ENCODE results near the gene RPH3AL.

The RPH3AL gene

DNA sequence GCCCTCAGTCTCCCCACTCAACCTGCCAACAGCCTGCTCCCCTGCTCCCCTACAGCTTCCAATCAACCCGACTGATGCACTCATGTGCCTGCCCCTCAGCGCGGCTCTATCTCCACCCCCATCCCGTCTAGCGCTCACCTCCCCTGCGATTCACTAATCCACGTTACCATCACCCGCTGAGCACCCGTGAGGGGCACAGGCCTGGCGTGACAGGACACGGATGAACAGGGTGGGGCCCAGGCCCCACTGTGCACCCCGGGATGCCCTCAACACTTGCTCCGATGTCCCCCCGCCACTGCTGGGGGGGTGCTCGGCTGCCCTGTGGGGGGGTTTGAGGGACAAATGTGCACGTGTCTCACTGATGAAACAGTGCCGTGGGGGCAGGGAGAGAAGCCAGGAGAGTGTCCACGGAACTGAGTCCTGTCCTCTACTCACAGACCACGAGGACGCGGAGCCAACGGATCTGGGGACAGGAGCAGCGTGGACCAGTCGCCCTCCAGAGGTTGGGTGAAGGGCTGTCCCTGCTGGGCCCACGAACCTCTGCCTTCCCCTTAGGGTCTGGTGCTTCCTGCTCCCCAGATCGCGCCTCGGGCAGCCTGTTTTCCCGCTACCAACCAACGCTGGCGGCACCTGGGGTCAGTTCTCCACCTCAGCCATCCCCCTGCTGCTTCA lies 66.7 kb downstream of the RPH3AL start:
- no peaks in the 10 kb centered on the region for H3K36me3 ChIP-seq (ENCODE audit: insufficient read depth, low read length)
- no peak overlapping the region for H3K27ac ChIP-seq (ENCODE audit: low read depth, low read length)
- peaks cover 1% of the 10 kb centered on the region; the same call in 1 of the 2 replicates for H3K27me3 ChIP-seq (ENCODE audit: insufficient read depth, low read length)
- no peak overlapping the region for H3K4me3 ChIP-seq (ENCODE audit: low read depth, low read length)
- no peaks in the 10 kb centered on the region for H3K79me2 ChIP-seq (ENCODE audit: control insufficient read depth, insufficient read depth, low read length, unreplicated experiment)
- no peaks in the 10 kb centered on the region for H3K4me1 ChIP-seq (ENCODE audit: control insufficient read depth, insufficient read depth, low read length, unreplicated experiment)
- no peak overlapping the region for H2AFZ ChIP-seq (ENCODE audit: low read length, unreplicated experiment)

DNA sequence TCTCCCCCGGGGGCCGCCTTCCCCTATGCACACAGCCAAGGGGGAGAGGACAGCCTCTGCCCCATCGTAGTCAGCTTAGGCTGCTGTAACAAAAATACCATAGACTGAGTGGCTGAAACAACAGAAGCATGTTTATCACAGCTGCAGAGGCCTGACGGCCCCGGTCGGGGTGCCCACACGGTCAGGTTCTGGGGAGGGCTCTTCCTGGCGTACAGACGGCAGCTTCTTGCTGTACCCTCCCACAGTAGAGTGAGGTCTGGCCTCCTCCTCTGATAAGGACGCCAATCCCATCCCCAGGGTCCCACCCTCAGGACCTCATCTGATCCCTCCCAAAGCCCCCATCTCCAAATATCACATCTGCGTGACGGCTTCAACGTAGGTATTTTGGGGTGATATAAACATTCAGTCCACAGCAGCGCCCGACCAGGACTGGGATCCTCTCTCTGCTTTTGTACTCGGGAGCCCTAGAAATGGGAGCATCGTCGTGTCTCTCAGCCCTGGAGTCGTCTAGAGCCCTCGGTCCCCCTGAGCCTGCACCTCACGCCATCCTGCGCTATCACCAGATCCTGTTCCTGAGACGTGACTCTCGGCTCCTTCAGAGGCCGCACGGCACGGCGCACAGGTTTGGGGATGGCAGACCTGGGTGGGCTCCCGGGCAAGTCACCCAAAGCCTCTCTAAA lies 67.8 kb downstream of the RPH3AL start:
- Histone ChIP-seq H3K79me2 (ENCODE audit: control insufficient read depth, insufficient read depth, low read length, unreplicated experiment) (no peaks in the 10 kb centered on the region), H3K36me3 (ENCODE audit: insufficient read depth, low read length) (no peaks in the 10 kb centered on the region), H2AFZ (ENCODE audit: low read length, unreplicated experiment) (no peak overlapping the region), H3K4me1 (ENCODE audit: control insufficient read depth, insufficient read depth, low read length, unreplicated experiment) (no peaks in the 10 kb centered on the region), H3K27me3 (ENCODE audit: insufficient read depth, low read length) (peaks cover 12% of the 10 kb centered on the region; the same call in 1 of the 2 replicates), H3K4me3 (ENCODE audit: low read depth, low read length) (no peak overlapping the region), H3K27ac (ENCODE audit: low read depth, low read length) (no peak overlapping the region)

GRCh38 chr17:283911-284675 lies 68.5 kb downstream of the RPH3AL start:
- Histone ChIP-seq H3K27ac (ENCODE audit: low read depth, low read length) (no peak overlapping the region), H3K4me3 (ENCODE audit: low read depth, low read length) (no peak overlapping the region), H3K79me2 (ENCODE audit: control insufficient read depth, insufficient read depth, low read length, unreplicated experiment) (no peaks in the 10 kb centered on the region), H3K27me3 (ENCODE audit: insufficient read depth, low read length) (peaks cover 14% of the 10 kb centered on the region), H3K36me3 (ENCODE audit: insufficient read depth, low read length) (no peaks in the 10 kb centered on the region), H3K4me1 (ENCODE audit: control insufficient read depth, insufficient read depth, low read length, unreplicated experiment) (no peaks in the 10 kb centered on the region), H2AFZ (ENCODE audit: low read length, unreplicated experiment) (no peak overlapping the region)

GRCh38 chr17:282912-283882 lies 69.4 kb downstream of the RPH3AL start:
- peaks cover 14% of the 10 kb centered on the region for H3K27me3 ChIP-seq (ENCODE audit: insufficient read depth, low read length)
- H3K36me3 ChIP-seq (ENCODE audit: insufficient read depth, low read length): no peaks in the 10 kb centered on the region
- H3K27ac ChIP-seq (ENCODE audit: low read depth, low read length): no peak overlapping the region
- H3K79me2 ChIP-seq (ENCODE audit: control insufficient read depth, insufficient read depth, low read length, unreplicated experiment): no peaks in the 10 kb centered on the region
- H3K4me1 ChIP-seq (ENCODE audit: control insufficient read depth, insufficient read depth, low read length, unreplicated experiment): no peaks in the 10 kb centered on the region
- no peak overlapping the region for H2AFZ ChIP-seq (ENCODE audit: low read length, unreplicated experiment)
- H3K4me3 ChIP-seq (ENCODE audit: low read depth, low read length): no peak overlapping the region

DNA sequence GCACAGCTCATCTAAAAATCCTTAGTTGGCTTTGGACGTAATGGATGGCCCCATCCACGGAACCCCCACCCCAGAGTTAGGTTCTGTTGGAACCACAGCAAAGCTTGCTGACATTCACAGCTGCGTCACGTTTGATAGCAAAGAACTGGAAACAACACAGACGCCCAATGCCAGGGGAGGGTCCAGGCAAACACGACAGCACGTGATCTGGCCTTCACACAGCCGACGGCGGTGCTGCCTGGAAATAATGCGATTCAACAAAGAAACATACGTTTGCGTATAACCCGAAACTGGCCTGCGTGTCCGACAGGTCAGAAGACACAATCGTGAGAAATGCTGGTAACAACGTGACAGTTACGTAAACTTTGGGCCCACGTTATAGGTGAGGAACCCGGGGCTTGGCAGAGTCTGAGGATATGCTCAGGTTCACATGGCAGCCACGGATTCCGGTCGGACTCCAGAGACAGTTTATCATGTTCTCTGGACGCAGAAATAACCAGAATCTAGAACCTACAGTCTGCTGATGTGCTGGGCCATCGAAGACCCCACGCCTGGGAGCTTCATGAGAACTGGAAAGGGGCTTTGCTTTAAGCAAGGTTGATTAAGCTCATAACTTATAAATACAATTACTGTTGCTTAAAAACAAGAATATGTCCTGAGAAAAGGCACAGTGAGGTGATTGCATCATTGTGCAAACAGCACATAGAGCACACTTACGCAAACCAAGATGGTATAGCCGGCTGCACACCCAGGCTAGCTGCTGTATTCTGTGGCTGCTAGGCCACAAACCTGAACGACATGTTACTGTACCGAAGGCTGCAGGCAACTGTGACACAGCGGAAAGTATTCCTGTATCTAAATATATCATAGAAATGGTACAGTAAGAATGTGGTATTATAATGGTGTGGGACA lies 70.4 kb downstream of the RPH3AL start:
- H3K79me2 ChIP-seq (ENCODE audit: control insufficient read depth, insufficient read depth, low read length, unreplicated experiment): no peaks in the 10 kb centered on the region
- H3K27me3 ChIP-seq (ENCODE audit: insufficient read depth, low read length): peaks cover 14% of the 10 kb centered on the region
- no peak overlapping the region for H3K27ac ChIP-seq (ENCODE audit: low read depth, low read length)
- H3K4me3 ChIP-seq (ENCODE audit: low read depth, low read length): no peak overlapping the region
- H3K36me3 ChIP-seq (ENCODE audit: insufficient read depth, low read length): no peaks in the 10 kb centered on the region
- no peak overlapping the region for H2AFZ ChIP-seq (ENCODE audit: low read length, unreplicated experiment)
- no peaks in the 10 kb centered on the region for H3K4me1 ChIP-seq (ENCODE audit: control insufficient read depth, insufficient read depth, low read length, unreplicated experiment)

DNA sequence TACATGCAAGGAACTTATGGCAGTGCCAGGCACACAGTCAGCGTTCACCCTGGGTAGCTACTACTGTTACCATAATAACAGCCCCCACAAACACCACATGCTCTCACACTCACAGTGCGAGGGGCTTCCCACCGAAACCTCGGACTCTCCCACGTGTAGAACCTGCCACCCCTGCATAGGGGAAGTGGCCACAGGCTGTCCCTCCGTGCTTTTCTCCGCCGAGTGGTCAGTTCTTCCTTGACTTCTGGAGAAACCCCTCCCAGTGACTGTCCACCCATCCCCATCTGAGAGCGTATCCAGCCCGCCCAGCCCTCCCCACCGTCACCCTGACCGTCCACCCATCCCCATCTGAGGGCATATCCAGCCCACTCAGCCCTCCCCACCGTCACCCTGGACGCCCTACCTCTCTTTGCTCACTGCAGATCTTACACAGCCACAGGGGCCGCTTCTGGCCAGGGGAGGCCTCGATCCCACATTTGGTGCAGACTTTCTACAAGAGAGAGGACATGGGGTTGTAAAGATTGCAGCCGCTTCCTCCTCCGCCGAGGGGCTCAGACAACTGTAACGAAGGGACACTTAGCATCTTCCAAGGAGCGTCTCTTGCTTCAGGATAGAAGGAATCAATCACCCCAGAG lies 71.1 kb downstream of the RPH3AL start:
- no peaks in the 10 kb centered on the region for H3K79me2 ChIP-seq (ENCODE audit: control insufficient read depth, insufficient read depth, low read length, unreplicated experiment)
- H3K4me3 ChIP-seq (ENCODE audit: low read depth, low read length): no peak overlapping the region
- no peaks in the 10 kb centered on the region for H3K36me3 ChIP-seq (ENCODE audit: insufficient read depth, low read length)

DNA sequence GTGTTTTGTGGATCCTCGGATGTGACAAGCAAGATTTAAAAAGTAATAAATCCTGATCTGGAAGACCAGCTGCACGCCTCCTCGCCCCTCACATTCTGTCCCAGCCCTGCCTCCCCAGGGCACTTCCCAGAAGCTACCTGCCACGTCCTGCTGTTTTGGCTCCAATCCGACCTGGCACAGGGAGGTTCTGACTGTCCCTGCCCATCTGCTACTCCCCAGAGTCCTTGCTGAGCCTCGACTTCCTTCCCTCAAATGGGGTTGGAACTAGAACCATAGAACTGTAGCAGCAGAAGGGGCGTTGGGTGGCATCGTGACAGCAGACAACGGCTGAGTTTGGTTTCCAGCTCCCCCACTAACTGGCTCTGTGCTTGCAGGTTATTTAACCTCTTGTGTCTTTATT lies 71.7 kb downstream of the RPH3AL start:
- no peaks in the 10 kb centered on the region for H3K4me1 ChIP-seq (ENCODE audit: control insufficient read depth, insufficient read depth, low read length, unreplicated experiment)

More for the DNA sequence above, 71.1 kb downstream of the RPH3AL start:
- H3K27me3 ChIP-seq (ENCODE audit: insufficient read depth, low read length): peaks cover 14% of the 10 kb centered on the region
- no peak overlapping the region for H2AFZ ChIP-seq (ENCODE audit: low read length, unreplicated experiment)
- H3K27ac ChIP-seq (ENCODE audit: low read depth, low read length): no peak overlapping the region
- no peaks in the 10 kb centered on the region for H3K4me1 ChIP-seq (ENCODE audit: control insufficient read depth, insufficient read depth, low read length, unreplicated experiment)

DNA sequence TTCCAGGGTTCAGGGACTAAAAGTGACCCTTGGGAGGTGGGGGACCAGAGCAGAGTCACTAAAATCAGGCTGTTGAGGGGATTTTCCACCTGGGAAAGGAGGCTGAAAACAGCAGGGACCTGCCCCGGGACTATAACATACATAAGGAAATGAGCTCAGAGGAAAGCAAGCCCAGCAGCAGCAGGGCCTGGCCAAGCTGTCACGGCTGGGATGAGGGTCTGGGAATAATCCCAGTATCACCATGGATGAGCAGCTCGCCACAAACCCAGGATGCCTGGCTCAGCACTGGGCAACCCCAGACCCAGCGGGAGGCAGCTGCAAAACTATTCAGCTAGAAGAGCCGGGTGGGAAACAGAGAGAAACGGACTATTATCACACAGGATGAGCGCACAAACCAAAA lies 72.4 kb downstream of the RPH3AL start:
- H3K27ac ChIP-seq (ENCODE audit: low read depth, low read length): no peak overlapping the region
- H2AFZ ChIP-seq (ENCODE audit: low read length, unreplicated experiment): no peak overlapping the region
- H3K36me3 ChIP-seq (ENCODE audit: insufficient read depth, low read length): no peaks in the 10 kb centered on the region
- peaks cover 14% of the 10 kb centered on the region for H3K27me3 ChIP-seq (ENCODE audit: insufficient read depth, low read length)
- no peaks in the 10 kb centered on the region for H3K79me2 ChIP-seq (ENCODE audit: control insufficient read depth, insufficient read depth, low read length, unreplicated experiment)
- no peaks in the 10 kb centered on the region for H3K4me1 ChIP-seq (ENCODE audit: control insufficient read depth, insufficient read depth, low read length, unreplicated experiment)
- no peak overlapping the region for H3K4me3 ChIP-seq (ENCODE audit: low read depth, low read length)

More for the DNA sequence above, 71.7 kb downstream of the RPH3AL start:
- no peaks in the 10 kb centered on the region for H3K36me3 ChIP-seq (ENCODE audit: insufficient read depth, low read length)
- no peak overlapping the region for H3K27ac ChIP-seq (ENCODE audit: low read depth, low read length)
- peaks cover 14% of the 10 kb centered on the region for H3K27me3 ChIP-seq (ENCODE audit: insufficient read depth, low read length)
- H3K79me2 ChIP-seq (ENCODE audit: control insufficient read depth, insufficient read depth, low read length, unreplicated experiment): no peaks in the 10 kb centered on the region
- no peak overlapping the region for H3K4me3 ChIP-seq (ENCODE audit: low read depth, low read length)
- no peak overlapping the region for H2AFZ ChIP-seq (ENCODE audit: low read length, unreplicated experiment)

GRCh38 chr17:279776-280175 lies 72.8 kb downstream of the RPH3AL start:
- no peaks in the 10 kb centered on the region for H3K4me1 ChIP-seq (ENCODE audit: control insufficient read depth, insufficient read depth, low read length, unreplicated experiment)
- H3K36me3 ChIP-seq (ENCODE audit: insufficient read depth, low read length): no peaks in the 10 kb centered on the region
- H2AFZ ChIP-seq (ENCODE audit: low read length, unreplicated experiment): no peak overlapping the region
- peaks cover 14% of the 10 kb centered on the region for H3K27me3 ChIP-seq (ENCODE audit: insufficient read depth, low read length)
- H3K4me3 ChIP-seq (ENCODE audit: low read depth, low read length): no peak overlapping the region
- H3K79me2 ChIP-seq (ENCODE audit: control insufficient read depth, insufficient read depth, low read length, unreplicated experiment): no peaks in the 10 kb centered on the region
- no peak overlapping the region for H3K27ac ChIP-seq (ENCODE audit: low read depth, low read length)

All from ACC112 (cell line).